ENCODE measurements around the gene HAUS8.

GRCh38 chr19:17037966-17038500 lies 37.2 kb downstream of the HAUS8 start:
- TF ChIP-seq CTCF (IDR thresholded peaks at IDR 0.05) (no peak), POLR2A (IDR thresholded peaks at IDR 0.05) (no peak), EP300 (IDR thresholded peaks at IDR 0.05; ENCODE audit: low read depth) (no peak)
